GM21619 (cell line): ENCODE data around the gene SHKBP1.
"Not testable (repeated sequence)": the region's sequence is repeated elsewhere in the genome, so short reads cannot be mapped to it uniquely, and the experiment has no call there.

Experiments used
- ATAC-seq: cut with Tn5 transposase; IDR thresholded peaks from one replicate; pipeline ENCODE4 v1.9.1; 2021; ENCODE audit not compliant: unreplicated experiment

SHKBP1 gene

DNA sequence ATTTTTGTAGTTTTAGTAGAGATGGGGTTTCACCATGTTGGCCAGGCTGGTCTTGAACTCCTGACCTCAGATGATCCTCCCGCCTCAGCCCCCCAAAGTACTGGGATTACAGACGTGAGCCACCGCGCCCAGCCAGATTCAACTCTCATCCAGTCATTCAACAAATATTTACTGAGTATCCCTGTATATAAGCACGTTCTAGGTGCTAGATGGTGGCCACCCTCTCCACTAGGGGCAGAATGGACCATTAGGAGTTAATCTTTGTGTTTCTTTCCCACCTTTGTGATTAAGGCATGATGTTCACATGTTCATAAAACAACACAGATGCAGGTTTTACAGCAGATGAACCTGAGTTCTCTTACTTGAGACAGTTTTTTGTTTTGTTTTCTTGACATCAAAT, 7.3 kb downstream of the SHKBP1 start:
- no peak for ATAC-seq

DNA sequence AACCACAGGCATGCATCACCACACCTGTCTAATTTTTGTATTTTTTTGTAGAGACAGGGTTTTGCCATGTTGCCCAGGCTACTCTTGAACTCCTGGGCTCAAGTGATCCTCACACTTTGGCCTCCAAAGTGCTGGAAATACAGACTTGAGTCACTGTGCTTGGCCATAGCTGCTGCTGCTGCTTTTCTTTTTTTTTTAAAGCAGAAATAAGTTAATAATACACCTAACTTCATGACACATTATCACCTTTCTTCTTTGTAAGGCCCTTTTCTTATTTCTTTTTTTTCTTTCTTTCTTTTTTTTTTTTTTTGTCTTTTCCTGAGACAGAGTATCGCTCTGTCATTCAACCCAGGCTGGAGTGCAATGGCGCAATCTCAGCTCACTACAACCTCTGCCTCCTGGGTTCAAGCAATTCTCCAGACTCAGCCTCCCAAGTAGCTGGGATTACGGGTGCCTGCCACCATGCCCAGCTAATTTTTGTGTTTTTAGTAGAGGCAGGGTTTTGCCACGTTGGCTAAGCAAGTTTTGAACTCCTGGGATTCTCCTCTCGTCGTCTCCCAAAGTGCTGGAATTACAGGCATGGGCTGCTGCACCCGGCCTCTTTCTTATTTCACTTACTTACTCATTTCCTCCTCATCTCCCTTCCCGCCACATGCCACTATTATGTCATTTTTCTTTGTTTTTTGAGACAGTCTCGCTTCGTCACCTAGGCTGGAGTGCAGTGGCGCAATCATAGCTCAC, 8.7 kb downstream of the SHKBP1 start:
- ATAC-seq, result no peak

DNA sequence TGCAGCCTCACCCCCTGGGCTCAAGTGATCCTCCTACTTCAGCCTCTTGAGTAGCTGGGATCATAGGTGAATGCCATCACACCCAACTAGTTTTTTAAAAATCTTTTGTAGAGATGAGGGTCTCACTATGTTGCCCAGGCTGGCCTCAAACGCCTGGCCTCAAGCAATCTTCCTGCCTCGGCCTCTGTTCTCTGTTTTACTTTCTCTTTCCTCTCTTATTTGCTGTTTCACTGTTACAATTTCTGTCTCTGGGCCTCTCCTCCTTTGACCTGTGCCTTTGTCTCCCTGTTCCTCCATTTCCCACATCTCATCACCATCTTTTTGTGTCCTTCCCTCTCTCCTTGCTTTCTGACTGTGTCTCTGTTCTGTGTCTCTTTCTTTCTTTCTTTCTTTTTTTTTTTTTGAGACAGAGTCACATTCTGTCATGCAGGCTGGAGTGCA, 9.3 kb downstream of the SHKBP1 start:
- no peak for ATAC-seq

DNA sequence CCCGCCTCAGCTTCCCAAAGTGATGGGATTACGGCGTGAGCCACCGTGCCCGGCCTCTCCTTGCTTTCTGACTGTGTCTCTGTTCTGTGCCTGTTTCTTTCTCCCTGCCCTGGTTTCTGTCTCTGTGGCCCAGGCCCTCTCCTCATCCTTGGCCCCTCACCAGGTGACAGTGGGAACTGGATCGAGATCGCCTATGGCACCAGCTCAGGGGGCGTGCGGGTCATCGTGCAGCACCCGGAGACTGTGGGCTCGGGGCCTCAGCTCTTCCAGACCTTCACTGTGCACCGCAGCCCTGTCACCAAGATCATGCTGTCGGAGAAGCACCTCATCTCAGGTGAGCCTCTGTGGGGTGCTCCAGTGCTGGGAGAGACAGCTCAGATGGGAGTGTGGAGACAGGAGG, 9.9 kb downstream of the SHKBP1 start:
- ATAC-seq, result no peak

DNA sequence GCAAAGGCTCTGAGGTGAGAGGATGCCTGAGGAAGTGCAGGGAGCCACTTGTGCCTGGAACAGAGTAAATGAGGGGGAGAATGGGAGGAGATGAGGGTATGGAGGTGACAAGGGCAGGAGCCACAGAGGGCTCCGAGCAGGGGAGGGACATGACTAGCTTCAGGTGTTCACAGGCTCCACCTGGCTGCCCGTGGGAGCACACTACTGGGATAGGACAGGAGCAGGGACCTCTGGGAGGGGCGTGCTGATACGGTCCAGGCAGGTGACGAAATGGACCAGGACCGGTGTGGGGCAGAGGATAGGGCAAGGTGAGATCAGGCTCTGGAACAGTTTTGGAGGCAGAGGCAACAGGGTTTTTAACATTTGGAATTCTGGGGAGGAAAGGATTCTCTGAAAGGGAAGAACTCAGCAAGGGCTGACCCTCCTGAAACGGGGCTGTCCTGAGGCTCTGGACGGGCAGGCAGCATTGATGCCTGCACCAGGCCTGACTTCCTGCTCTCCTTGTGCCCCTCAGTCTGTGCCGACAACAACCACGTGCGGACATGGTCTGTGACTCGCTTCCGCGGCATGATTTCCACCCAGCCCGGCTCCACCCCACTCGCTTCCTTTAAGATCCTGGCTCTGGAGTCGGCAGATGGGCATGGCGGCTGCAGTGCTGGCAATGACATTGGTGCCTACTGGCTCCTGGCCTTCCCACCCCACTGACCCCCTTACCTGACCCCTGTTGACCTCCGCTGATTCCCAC, 11.6 kb downstream of the SHKBP1 start:
- no peak for ATAC-seq

DNA sequence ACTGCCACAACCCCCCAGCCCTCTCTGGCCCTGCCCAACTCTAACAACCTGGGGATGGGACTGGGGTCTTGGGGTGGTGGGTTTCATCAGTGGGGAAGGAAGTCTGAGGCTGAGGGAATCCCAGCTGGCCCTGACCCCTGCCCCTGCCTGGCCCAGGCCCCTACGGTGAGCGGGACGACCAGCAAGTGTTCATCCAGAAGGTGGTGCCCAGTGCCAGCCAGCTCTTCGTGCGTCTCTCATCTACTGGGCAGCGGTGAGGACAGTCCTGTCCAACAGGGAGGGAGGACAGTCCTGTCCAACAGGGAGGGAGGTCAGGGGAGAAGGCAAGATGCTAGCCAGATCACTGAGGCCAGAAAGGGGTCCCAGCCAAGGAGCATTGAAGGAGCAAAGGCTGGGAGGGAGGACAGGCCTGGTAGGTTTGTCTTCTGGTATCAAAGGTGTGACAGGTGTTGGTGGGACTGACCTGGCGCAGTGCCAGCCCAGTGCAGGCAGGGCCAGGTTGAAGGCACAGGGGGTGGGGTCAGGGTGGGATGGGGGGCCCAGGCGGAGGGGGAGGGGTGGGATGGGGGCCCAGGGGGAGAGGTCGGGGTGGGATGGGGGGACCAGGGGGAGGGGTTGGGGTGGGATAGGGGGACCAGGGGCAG, 12.4 kb downstream of the SHKBP1 start:
- no peak for ATAC-seq

DNA sequence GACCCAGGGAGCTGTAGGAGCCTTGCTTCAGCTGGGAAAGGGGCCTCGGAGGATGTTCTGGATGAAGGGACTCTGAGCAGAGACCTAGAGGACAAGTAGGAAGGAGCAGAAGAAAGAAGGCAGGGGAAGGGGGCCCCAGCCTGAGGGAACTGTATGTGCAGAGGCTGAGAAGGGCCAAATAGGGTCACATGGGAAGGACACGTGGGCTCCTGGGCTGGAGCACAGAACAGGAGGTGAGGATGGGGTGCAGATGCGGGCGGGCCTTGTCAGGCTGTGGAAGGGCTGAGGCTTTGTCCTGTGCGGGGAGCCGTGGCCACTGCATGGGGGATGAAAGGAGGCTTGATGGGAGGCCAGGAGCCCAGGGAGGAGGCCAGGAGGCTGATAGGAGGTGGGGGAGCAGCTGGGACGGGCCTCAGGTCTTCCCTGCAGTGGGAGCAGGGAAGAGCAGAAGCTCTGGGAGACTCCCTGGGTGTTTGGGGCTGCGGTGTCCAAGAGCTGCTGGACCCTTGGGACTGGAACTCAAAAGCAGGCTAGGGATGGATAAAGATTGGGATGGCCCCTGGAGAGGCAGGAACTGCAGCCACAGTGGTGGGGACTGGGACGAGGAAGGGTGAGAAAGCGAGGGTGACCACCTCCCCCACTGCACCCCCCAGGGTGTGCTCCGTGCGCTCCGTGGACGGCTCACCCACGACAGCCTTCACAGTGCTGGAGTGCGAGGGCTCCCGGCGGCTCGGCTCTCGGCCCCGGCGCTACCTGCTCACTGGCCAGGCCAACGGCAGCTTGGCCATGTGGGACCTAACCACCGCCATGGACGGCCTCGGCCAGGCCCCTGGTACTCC, 13.1 kb downstream of the SHKBP1 start:
- no peak for ATAC-seq

DNA sequence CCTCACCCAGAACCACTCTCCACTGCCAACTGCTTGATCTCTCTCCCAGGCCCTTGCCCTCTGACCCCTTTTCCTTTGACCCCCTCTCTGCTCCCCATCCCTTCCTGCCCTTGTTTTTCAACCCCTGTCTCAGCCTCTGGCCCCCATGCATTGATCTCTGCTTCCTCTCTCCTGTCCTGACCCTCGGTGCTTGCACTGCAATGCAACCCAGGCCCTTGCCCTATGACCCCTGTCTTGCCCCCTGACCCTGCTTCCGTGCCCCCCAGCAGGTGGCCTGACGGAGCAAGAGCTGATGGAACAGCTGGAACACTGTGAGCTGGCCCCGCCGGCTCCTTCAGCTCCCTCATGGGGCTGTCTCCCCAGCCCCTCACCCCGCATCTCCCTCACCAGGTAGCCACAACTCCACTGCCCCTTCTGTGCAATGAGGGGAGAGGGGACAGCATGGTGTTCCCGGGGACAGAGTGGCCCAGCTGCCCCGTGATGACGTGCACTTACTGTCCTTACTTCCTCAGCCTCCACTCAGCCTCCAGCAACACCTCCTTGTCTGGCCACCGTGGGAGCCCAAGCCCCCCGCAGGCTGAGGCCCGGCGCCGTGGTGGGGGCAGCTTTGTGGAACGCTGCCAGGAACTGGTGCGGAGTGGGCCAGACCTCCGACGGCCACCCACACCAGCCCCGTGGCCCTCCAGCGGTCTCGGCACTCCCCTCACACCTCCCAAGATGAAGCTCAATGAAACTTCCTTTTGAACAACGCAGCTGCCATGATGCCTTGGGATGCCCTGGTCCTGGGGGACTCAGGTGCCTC, 14.0 kb downstream of the SHKBP1 start:
- no peak for ATAC-seq

DNA sequence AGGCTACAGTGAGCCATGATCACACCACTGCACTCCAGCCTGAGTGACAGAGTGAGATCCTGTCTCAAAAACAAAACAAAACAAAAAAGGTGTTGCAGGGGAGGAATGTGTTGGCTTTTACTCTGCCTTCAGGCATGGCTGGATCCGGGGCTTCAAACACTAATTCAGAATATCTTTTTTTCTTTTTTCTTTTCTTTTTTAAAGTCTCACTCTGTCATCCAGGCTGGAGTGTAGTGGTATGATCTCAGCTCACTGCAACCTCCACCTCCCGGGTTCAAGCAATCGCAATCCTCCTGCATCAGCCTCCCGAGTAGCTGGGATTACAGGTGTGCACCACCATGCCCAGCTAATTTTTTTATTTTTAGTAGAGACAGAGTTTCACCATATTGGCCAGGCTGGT, 15.1 kb downstream of the SHKBP1 start:
- not testable (repeated sequence) for ATAC-seq

DNA sequence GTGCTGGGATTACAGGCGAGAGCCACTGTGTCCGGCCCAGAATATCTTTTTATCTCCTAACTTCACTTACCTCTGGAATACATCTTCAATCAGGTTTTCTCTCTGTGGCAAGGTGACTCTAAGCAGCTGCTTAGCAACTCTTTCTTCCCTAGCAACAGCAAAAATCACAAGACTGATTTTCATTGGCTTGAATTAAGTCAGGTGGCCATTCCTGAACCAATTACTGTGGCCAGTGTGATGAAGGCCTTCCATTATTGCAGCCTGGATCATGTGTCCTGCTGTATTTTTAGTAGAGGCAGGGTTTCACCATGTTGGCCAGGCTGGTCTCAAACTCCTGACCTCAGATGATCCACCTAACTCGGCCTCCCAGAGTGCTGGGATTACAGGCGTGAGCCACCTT, 15.5 kb downstream of the SHKBP1 start:
- ATAC-seq, result no peak

DNA sequence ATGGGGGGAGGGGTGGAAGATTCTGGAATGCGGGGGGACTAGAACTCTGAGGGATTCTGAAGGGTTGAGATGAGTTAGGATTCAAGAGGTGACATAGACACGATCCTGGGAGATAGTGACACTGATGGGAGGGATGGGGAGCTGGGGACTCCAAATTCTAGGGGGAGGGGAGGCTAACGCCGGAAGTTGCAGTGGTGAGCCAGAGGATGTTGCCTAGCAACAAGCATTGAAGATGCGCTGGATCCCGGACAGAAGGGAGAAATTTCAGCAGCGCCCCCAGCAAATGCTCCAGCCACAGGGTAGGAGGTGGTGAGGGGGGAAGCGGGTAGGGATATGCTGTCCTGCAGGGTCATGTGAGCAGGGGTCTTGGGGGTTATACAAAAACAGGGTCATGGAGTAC, 17.6 kb downstream of the SHKBP1 start:
- ATAC-seq, result no peak

DNA sequence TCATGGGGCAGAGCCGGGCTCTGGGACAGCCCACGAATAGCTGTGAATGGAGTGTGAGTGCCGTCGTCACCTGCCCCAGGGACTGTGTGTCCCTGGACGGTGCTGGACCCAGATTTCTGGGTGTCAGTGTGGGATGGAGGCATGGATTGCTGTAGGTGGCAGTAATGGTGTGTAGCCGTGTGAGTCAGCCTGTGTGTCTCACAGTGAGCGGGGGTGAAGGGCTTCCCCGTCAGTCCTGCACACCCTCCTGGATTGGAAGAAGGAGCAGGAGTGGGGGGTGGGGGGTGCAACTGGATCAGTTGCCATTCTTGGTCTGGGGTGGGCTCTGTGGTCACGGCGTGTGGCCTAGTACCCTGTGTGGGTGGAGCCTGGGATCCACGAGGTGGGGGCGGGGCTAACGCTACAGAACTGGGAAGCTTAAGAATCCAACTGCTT, 18.0 kb downstream of the SHKBP1 start:
- ATAC-seq, result no peak

DNA sequence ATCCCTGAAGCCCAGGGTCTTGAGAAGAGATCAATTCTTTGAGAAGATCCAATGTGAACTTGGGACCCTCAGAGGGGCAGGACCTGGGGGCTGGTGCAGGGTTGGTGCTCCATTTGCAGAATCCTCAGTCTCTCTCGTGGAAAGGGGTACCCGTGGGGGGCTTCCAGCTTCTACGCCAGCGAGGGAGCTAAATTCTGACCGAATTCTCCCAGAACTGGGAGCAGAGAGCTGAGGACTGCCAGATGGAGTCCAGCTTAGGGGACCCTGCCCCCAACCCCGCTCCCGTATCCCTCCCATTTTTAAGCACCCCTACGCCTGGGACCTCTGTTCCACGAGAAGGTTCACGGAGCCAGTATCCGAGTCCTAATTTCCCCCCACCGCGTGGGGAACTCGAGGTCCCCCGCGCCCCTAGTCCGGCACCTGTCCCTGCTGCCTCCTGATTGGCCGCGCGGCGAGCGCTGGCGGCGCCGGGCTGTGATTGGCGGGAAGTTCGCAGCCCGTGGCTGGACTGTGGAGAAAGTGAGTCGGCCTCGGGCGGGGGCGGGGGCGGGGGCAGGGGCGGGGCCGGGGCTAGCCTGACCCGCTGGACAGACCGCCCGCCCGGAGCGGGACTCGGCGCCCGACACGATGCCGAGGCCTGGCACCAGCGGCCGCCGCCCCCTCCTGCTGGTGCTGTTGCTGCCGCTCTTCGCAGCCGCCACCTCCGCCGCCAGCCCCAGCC, 20.1 kb downstream of the SHKBP1 start:
- no peak for ATAC-seq

DNA sequence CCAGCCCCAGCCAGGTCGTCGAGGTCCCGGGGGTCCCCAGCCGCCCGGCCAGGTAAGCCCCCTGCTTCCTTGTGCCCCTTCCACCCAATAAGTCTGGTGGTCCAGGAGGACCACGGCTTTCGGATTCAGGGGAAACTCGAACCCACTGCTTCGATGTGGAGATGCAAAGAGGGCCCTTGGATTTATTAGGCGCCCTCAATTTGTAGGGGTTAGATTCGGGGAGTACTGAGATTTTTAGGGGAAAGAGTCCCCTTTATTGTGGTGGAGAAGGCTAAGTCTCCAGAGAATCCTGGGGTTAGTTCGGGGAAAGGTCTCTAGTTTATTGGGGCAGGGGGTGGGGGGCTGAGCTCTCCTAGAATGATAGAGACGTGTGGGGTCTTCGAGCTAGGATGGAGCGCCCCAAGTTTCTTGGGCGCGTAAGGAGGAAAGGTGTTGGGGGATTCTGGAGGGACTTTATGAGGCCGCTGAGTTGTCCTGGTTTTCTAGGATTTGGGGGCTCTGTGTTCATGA, 20.7 kb downstream of the SHKBP1 start:
- no peak for ATAC-seq

DNA sequence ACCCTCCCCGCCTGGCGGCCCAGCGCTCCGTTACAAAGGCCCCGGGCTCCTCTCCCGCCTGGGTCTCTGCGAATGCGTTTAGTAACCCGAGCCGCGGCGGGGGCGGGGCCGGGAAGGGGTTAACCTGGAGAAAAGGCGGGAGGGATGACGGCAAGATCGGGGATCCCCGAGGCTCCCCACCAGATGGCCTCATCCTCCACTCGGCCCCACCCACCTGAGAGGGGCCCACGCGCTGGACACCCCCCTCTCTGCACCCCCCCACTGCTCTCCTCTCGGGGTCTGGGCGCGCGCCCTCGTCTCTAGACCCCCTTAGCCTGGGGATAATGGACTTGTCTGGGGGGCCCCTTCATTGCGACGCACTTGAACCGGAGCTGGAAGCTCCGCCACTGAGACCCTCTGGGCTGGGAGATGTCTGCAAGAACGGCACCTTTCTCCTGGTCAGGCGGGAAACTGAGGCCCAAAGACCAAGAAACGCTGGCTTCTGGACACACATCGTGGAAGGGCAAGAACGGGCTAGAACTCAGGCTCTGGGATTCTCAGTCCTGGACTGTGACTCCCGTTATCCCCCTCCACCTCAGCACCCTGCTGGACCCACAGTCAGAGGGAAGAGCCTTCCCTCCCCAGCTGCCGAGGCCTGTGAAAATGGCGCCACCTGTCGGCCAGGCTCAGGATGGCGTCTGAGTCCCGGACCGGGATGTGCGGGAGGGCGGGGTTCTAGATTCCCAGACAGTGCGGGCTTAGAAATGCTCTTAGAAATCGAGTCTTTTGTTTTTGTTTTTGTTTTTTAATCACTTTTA, 21.6 kb downstream of the SHKBP1 start:
- no peak for ATAC-seq

DNA sequence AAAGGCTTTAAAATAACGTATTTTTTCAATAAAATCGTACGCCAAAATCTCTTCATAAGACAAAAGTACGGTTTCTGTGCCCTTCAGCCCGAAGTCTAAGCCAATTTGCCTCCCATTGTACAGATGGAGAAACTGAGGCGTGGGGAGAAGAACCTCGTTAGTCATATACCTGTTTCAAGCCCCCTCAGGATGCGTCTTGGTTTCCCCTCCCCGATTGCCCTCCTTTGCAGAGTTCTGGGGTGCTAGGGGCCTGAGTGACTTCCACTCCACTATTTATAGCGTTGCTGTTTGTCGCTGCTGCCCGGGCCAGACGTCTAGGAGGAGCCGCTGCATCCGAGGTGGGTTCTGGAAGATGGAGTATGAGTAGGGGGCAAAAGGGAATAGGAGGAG, 22.2 kb downstream of the SHKBP1 start:
- no peak for ATAC-seq

DNA sequence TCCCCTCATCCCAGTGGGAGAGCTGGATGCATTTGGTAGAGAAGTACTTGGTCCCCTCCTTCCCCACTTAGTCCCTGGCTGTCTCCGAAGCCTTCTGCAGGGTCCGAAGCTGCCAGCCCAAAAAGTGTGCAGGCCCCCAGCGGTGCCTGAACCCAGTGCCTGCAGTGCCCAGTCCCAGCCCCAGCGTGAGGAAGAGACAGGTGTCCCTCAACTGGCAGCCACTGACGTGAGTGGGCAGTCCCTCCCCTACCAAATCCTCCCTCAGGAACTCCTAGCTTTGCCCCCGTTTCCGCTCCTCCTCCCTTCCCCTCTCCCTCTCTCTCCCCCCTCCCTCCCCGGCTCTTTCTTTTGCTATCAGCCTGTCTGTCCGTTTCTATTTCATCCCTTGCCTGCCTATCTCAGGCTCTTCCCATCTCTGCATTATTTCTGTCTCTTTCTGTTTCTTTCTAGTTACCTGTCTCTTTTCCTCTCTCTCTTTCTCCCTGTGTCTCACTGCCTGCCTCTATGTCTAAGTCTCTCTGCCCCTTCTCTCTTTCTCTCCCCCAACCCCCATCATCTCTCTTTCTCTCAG, 22.7 kb downstream of the SHKBP1 start:
- no peak for ATAC-seq

DNA sequence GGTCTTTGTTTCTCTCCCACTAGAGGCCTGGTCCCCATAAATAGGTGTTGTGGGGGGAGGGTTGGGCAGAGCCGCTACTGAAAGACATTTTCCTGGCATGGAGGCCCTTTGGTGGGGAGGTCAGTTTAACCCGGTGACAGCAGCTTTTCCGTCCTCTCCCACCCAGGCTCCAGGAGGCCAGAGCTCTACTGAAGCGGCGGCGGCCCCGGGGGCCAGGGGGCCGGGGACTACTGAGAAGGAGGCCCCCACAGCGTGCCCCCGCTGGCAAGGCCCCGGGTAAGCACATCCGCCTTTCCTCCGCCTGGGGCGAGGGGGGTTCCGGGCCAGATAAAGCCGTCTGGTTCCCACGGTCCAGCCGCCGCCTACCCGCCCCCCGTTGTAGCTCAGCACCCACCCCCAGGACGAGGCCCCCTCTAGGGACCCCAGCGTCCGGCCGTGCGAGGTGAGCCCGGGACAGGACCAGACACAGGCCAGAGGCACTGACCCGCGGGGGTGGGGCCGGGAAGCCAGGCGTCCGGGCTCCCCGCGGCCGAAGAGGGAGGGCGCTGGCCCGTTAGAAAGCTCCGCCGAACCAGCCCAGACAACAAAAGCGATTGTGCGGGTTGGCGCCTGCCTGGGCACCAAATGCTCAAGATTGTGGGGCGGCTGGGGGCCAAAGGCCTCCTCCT, 23.4 kb downstream of the SHKBP1 start:
- no peak for ATAC-seq
